Measurements from ENCODE around the gene SLC39A1.

DNA sequence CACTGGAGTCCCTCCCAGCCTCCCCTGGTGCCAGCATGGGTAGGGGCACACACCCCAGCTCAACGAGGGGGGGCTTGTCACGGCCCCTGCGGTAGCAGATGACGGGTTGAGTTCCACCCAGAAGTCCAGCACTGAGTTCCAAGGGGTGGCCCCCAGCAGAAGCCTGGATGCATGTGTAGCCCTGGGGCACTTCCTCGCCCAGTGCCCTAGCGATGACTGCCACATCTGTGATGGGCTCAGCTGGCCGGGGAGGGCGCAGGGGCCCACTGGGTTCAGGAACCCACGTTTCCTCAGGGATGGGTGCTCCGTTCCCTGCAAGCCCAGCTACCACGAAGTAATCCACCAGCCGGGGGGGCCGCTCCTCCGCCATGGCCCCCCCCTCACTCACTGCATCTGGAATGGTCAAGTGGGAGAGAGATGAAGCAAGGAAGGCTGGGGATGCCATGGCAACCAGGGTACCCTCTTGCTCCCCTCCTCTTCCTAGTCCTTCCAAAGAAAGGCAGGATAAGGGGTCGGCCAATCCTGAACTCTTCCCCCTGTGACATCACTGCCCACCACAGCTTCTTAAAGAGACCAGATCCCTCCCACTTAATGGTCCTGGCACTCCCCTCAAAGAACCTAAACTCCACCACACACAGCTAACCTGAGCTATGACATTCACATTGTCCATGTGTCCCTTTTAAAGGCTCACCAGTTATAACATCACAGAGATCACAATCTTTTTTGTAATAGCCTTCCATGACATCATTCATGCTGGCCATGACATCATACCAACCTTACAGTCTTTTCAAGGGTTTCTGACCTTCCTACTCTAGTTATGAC lies 19.1 kb downstream of the SLC39A1 start:
- TF ChIP-seq, protein P1, sequence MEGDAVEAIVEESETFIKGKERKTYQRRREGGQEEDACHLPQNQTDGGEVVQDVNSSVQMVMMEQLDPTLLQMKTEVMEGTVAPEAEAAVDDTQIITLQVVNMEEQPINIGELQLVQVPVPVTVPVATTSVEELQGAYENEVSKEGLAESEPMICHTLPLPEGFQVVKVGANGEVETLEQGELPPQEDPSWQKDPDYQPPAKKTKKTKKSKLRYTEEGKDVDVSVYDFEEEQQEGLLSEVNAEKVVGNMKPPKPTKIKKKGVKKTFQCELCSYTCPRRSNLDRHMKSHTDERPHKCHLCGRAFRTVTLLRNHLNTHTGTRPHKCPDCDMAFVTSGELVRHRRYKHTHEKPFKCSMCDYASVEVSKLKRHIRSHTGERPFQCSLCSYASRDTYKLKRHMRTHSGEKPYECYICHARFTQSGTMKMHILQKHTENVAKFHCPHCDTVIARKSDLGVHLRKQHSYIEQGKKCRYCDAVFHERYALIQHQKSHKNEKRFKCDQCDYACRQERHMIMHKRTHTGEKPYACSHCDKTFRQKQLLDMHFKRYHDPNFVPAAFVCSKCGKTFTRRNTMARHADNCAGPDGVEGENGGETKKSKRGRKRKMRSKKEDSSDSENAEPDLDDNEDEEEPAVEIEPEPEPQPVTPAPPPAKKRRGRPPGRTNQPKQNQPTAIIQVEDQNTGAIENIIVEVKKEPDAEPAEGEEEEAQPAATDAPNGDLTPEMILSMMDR (IDR thresholded peaks at IDR 0.05) = no peak
- no peak for TF ChIP-seq POLR2A (IDR thresholded peaks at IDR 0.05)

Measured in transverse colon (tissue), 3 donors.